Fibroblast of mammary gland (primary cell): ENCODE results near the gene MEX3D.

Source experiments
- DNase-seq: peaks from one replicate; pipeline ENCODE4 v3.0.0-alpha.2; 2010; ENCODE audit warnings: low read depth
- H3K4me3 ChIP-seq: 2 replicates; pipeline ENCODE4 v1.5.1; 2011; ENCODE audit warnings: low read depth, mild to moderate bottlenecking, low read length, moderate library complexity; ENCODE audit not compliant: control insufficient read depth
- CTCF ChIP-seq: conservative IDR thresholded peaks from 2 replicates; pipeline ENCODE4 v1.5.1; 2011; ENCODE audit warnings: low read depth, low read length, inconsistent platforms; ENCODE audit not compliant: control insufficient read depth, insufficient read depth

The MEX3D gene

GRCh38 chr19:1577929-1578618, 9.9 kb upstream of the MEX3D start:
- H3K4me3 ChIP-seq: no peak overlapping the region
- no peak for TF ChIP-seq CTCF
- no peak for DNase-seq

GRCh38 chr19:1577090-1577928, 9.2 kb upstream of the MEX3D start:
- no peak overlapping the region for H3K4me3 ChIP-seq
- no peak for TF ChIP-seq CTCF
- DNase-seq: no peak

GRCh38 chr19:1576242-1577089, 8.3 kb upstream of the MEX3D start:
- no peak for TF ChIP-seq CTCF
- no peak overlapping the region for H3K4me3 ChIP-seq
- no peak for DNase-seq

- H3K4me3 ChIP-seq: no peak overlapping the region
- no peak for TF ChIP-seq CTCF
- no peak for DNase-seq
Measured at GRCh38 chr19:1575323-1576241, 7.5 kb upstream of the MEX3D start.

GRCh38 chr19:1574354-1575136, 6.4 kb upstream of the MEX3D start:
- DNase-seq: no peak
- no peak for TF ChIP-seq CTCF

More at GRCh38 chr19:1574354-1575136, 6.4 kb upstream of the MEX3D start:
- H3K4me3 ChIP-seq: no peak overlapping the region
